ENCODE data around the gene PELI3.

PELI3 gene

GRCh38 chr11:66497206-66497605, 30.5 kb downstream of the PELI3 start:
- TF ChIP-seq ZFX (IDR thresholded peaks at IDR 0.05; ENCODE audit: borderline replicate concordance) (no peak), CTCF (IDR thresholded peaks at IDR 0.05) (no peak)

GRCh38 chr11:66498506-66498905, 31.8 kb downstream of the PELI3 start:
- H3K27ac ChIP-seq: peak overlapping the region; percentile 25; the same call in 1 of the 2 replicates
- TF ChIP-seq ZFX (IDR thresholded peaks at IDR 0.05; ENCODE audit: borderline replicate concordance): no peak

More at GRCh38 chr11:66497206-66497605, 30.5 kb downstream of the PELI3 start:
- no peak overlapping the region for H3K27ac ChIP-seq

- TF ChIP-seq ZFX (IDR thresholded peaks at IDR 0.05; ENCODE audit: borderline replicate concordance): no peak
- no peak for TF ChIP-seq CTCF (IDR thresholded peaks at IDR 0.05)
Observed at GRCh38 chr11:66505276-66505816, 38.6 kb downstream of the PELI3 start.

GRCh38 chr11:66509131-66509561, 42.4 kb downstream of the PELI3 start:
- TF ChIP-seq ZFX (IDR thresholded peaks at IDR 0.05; ENCODE audit: borderline replicate concordance) (no peak), CTCF (IDR thresholded peaks at IDR 0.05) (no peak)
- no peak overlapping the region for H3K27ac ChIP-seq

More at GRCh38 chr11:66505276-66505816, 38.6 kb downstream of the PELI3 start:
- H3K27ac ChIP-seq: no peak overlapping the region

- peak within 1 kb of the TSS; percentile 65 for H3K27ac ChIP-seq
- TF ChIP-seq CTCF (IDR thresholded peaks at IDR 0.05): no peak
- no peak for TF ChIP-seq ZFX (IDR thresholded peaks at IDR 0.05; ENCODE audit: borderline replicate concordance)
Observed at GRCh38 chr11:66510271-66510989, 43.7 kb downstream of the PELI3 start, which contains the start of gene BBS1. BBS1 (plus strand) TSS chr11:66510635; CDS start chr11:66510660, 25 bp downstream.

GRCh38 chr11:66510990-66511339, 44.3 kb downstream of the PELI3 start:
- H3K27ac ChIP-seq: peak overlapping the region; percentile 65
- TF ChIP-seq CTCF (IDR thresholded peaks at IDR 0.05): no peak
- TF ChIP-seq ZFX (IDR thresholded peaks at IDR 0.05; ENCODE audit: borderline replicate concordance): no peak

GRCh38 chr11:66523611-66524010, 56.9 kb downstream of the PELI3 start:
- H3K27ac ChIP-seq: no peak overlapping the region
- TF ChIP-seq CTCF (IDR thresholded peaks at IDR 0.05) (no peak), ZFX (IDR thresholded peaks at IDR 0.05; ENCODE audit: borderline replicate concordance) (no peak)
